HUDEP-2 (cell line): Measurements from ENCODE around the gene ITIH4.

Experiments
- DNase-seq, 76 experiments: peaks; one replicate each; lab custom pipeline; 2025; ENCODE audit not compliant: unreplicated experiment in 76 of 76; lab: John Stamatoyannopoulos, UW

The ITIH4 gene

GRCh38 chr3:52773361-52774065, 57.0 kb downstream of the ITIH4 start:
- DNase-seq, result no peak

GRCh38 chr3:52771702-52772101, 58.8 kb downstream of the ITIH4 start:
- DNase-seq, result no peak

GRCh38 chr3:52771334-52771681, 59.2 kb downstream of the ITIH4 start:
- peak in 2 of 76 experiments; percentile 31 to 36 for DNase-seq

GRCh38 chr3:52770496-52771333, 59.8 kb downstream of the ITIH4 start, which contains the start of gene NEK4:
NEK4 (minus strand) TSS chr3:52770940; CDS start chr3:52770746, 194 bp downstream.
- DNase-seq, result peak in 74 of 76 experiments; percentile 54 to 95 (median 86)

GRCh38 chr3:52769786-52770455, 60.6 kb downstream of the ITIH4 start:
- no peak for DNase-seq

GRCh38 chr3:52763466-52763865, 67.0 kb downstream of the ITIH4 start:
- peak in 28 of 76 experiments; percentile 2 to 55 (median 22) for DNase-seq
